NCI-H748 (cell line): ENCODE measurements around the gene PIAS4.

ENCODE experiments used
- DNase-seq: peaks from one replicate; lab custom pipeline; 2025; ENCODE audit not compliant: unreplicated experiment; lab: John Stamatoyannopoulos, UW

The PIAS4 gene

DNA sequence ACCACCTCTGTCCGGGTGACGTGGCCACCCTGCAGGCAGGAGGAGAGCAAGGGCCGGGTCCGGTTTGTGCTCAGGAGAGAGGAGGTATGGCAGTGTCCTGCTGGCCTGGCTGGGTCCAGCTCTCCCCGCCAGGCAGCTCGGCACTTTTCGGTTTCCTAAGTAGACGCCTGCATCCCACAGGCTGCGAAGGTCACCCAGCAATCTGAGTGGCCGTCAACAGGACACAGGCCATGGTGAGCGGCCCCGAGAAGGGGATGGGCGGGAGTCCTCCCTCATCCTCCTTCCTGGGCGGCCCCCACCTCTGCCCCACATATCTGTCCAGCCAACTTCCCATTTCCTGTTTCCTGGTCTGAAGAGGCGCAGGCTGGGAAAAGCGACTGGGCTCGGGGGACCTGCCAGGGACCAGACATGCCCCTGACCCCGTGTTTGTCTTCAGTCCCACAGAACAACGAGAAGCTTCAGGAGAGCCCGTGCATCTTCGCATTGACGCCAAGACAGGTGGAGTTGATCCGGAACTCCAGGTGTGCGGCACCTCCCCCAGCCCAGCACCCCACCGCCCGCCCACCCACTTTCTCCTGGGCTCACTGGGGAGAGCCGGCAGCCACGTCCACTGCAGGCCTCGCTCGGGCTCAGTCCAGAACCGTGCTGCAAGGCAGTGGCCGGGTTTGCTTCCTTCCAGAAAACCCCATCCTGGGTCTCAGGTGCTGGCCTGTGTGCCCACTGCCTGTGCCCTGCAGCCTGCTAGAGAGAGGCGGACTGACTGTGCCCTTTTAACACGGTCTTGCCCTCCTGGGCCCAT, 16.3 kb downstream of the PIAS4 start:
- DNase-seq = no peak

GRCh38 chr19:4025317-4025716, 17.8 kb downstream of the PIAS4 start:
- DNase-seq = no peak

DNA sequence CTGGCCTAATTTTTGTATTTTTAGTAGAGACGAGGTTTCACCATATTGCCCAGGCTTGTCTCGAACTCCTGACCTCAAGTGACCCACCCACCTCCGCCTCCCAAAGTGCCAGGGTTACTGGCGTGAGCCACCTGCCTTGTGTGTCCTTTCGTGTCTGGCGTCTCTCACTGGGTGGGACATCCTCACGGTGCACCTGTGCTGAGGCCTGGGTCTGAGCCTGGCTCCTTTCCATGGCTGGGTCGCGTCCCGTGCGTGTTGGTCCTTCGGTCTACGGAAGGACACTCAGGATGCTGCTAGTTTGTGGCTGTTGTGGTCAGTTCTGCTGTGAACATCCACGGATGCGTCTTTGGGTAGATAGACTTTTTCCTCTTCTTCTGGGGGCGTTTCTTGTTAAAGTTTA, 19.6 kb downstream of the PIAS4 start:
- no peak for DNase-seq

- no peak for DNase-seq
Observed at GRCh38 chr19:4028334-4029246, 21.1 kb downstream of the PIAS4 start.

- DNase-seq = no peak
Observed at GRCh38 chr19:4029247-4029614, 21.7 kb downstream of the PIAS4 start.

GRCh38 chr19:4030552-4030951, 23.0 kb downstream of the PIAS4 start:
- no peak for DNase-seq

DNA sequence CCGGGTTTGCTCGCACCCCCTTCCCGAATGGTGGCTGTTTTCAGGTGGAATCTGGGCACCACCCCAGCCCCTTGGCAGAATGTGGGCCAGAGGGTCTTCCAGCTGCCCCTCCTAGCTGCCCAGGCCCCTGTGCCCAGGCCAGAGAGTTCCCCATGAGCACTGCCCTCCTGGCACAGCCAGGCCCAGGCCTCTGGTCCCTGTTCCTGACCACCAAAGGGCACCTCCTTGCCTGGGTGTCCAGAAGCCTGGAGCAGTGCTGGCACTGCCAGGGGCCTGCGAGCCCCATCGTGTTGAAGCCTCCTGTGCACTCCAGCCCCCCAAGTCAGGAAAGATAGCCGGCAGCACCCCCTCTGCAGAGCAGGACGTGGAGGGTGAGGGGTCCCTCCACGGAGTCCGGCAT, 23.4 kb downstream of the PIAS4 start:
- DNase-seq = no peak

DNA sequence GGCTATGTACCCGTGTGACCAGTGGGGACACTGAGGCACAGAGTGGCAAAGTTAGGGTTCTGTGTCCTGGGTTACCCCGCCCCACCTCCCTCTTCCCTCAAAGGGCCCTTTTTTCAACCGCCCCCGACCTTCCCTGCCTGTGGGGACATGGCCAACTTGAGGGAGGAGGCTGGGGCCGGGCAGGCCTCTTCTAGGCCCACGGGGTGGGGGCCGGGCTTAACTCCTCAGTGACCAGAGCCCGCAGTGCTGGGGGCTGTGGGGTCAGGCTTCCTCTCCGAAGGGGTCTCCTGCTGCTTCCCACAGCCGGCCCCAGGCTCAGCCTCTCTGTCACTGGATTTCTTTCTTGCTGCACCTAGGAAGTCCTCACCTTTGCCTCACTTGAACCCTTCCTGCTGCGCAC, 23.9 kb downstream of the PIAS4 start:
- DNase-seq = no peak

- DNase-seq = no peak
Observed at GRCh38 chr19:4032436-4032835, 24.9 kb downstream of the PIAS4 start.

- DNase-seq = no peak
Observed at GRCh38 chr19:4033028-4033956, 25.8 kb downstream of the PIAS4 start.

GRCh38 chr19:4034048-4035017, 26.8 kb downstream of the PIAS4 start:
- no peak for DNase-seq

- no peak for DNase-seq
Observed at GRCh38 chr19:4035018-4035566, 27.6 kb downstream of the PIAS4 start.

GRCh38 chr19:4035582-4035981, 28.0 kb downstream of the PIAS4 start:
- DNase-seq = no peak

DNA sequence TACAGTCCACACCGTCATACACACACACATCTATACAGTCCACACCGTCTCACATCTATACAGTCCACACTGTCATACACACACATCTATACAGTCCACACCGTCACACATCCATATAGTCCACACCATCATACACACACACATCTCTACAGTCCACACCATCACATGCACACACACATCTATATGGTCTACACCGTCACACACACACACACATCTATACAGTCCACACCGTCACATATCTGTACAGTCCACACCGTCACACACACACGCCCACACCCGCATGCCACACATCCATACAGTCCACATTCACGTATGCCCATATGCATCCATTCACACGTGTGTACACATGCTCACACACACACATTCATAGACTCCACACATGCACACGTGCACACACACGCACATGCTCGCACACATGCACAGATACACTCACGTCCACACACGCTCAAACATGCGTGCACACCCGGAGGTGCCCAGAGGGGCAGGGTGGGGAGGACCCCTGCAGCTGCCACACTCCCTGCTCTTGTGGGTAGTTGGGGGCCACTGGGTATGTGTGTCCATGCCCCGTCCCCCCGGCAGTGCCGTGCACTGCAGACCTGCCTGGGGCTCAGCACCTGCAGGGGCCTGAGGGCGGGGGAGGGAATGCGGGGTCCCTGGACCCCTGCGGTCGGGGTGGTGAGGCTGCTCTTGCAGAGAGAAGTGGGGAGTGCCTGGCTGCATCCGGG, 29.2 kb downstream of the PIAS4 start:
- DNase-seq = no peak

- no peak for DNase-seq
Observed at GRCh38 chr19:4037301-4037949, 29.9 kb downstream of the PIAS4 start.

DNA sequence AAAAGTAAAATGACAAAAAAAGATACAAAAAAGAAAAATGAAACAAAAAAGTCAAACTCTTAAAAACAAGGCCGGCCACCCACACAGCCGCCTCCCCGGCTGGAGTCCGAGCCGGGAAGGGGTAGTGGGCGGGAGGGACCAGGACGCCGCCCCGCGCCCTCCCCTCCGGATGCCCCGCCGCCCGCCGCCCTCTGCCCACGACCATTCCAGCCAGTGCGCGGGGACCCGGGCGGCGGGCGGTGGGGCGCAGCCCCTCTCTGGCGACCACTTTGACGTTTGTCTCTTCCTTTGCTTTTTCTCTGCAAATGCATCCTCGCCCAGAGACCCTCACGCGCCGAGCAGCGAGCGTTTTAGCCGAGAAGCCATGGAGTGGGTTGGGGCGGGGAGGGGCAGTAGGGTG, 30.5 kb downstream of the PIAS4 start:
- DNase-seq = no peak

GRCh38 chr19:4038661-4039423, 31.3 kb downstream of the PIAS4 start:
- no peak for DNase-seq
